NCI-H1048 (cell line): ENCODE data around the gene GPRC5C.
"Not testable (repeated sequence)": the region's sequence is repeated elsewhere in the genome, so short reads cannot be mapped to it uniquely, and the experiment has no call there.

Experiments
- DNase-seq: peaks from one replicate; lab custom pipeline; 2025; lab: John Stamatoyannopoulos, UW

The GPRC5C gene

DNA sequence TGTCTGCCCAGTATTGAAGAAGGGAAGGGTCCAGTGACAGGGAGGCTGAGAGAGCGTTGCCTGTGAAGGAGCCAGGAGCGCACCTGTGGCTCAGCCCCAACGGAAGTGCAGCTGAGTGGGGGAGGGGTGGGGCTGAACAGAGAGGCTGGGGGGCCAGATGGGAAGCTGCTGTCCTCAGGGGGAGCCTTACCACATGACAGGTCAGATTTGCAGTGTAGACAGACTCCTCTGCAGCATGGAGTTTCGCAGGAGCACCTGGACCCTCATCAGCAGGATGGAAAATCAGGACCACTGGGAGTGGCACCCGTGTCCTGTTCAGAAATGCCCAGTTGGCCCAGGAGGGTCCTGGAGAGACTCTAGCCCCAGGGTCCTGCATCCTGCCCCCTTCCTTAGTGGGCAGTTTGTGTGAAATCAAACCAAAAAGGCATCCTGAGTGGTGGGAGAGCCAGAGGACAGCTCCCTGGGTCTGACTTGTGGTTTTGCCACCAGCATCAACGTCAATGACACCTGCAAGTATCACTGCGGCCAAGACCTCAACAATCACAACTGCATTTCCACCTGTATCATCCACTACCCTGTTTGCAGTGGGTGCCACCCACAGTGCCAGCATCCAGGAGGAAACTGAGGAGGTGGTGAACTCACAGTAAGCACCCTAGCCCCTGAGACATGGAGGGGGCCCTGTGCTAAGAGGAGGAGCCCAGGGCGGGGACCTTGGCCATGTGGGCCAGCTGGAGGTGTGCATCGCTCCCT lies 42.3 kb downstream of the GPRC5C start:
- DNase-seq: no peak

DNA sequence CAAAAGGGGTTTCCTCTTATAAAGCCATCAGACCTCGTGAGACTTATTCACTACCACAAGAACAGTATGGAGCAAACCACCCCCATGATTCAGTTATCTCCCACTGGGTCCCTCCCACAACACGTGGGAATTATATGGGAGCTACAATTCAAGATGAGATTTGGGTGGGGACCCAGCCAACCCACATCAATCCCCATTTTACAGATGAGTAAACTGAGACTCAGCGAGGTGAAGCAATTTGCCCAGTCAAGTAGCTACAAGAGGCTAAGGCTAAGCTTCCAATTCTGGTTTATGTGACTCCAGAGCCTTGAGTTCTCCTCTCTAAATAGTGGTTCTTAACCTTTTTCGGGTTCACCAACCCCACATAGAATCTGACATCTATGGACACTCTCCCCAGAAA lies 43.3 kb downstream of the GPRC5C start:
- no peak for DNase-seq

DNA sequence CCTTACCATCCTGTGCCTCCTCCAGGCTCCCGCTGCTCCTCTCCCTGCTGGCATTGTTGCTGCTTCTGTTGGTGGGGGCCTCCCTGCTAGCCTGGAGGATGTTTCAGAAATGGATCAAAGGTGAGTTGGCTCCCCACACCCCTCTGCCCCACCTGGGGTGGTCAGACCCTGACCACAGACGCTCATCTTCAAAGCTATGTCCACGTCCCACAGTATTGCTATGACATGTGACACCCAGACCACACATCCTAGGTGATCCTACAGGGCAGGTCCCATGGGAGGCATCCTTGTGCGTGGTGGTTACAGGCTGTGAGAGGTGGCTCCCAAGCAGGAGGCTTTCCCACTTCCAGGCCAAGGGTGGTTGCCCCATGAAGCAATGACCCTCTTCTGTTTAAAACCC lies 45.5 kb downstream of the GPRC5C start:
- DNase-seq: no peak

DNA sequence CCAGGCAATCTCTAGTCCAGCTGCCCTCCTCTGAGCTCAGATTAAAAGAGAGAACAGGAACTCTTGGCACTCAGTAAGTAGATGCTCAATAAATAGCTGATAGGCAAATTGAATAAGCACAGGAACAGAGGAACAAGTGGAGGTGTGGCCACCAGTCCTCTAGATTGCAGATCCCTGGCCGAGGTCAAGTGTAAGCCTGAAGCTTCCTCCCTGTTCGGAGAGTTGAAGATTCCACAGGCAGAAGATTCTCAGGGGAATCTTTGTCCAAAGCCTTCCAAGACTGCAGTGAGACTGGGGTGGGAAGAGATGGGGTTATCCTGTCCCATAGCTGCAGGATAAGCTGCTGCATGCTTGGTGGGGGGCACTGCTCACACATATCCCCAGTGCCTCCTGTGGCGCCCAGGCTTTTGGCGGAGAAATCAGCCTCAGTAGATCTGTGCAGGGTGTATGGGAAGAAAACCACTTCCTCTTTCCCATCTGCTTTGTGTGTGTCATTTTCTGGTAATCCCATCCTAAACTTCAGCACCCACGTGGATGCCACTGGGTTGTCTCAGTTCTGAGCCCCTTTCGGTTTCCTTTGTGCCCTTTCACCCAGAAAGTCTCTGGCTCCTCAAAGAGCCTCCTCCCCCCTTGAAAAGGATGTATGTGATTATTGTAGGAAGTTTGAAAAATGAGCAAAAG lies 46.7 kb downstream of the GPRC5C start:
- DNase-seq: no peak

DNA sequence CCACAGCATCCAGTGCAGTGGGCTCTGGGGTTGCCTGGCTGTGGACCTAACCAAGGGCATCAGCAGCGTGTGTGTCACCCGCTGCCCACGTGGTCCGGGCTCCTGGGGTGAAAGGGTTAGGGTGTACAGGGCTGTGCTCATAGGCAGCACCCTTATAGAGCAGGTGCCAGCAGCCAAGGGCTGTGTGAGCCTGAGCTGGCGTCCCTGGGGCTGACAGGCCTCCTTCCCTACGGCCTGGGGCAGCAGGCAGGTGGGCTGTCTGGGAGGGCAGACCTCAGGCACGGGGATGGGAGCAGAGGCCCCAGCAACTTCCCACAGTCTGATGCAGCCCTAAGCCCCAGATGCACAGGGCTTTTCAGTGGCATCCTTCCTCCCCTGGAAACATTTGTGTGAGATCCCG lies 48.4 kb downstream of the GPRC5C start:
- DNase-seq: no peak

DNA sequence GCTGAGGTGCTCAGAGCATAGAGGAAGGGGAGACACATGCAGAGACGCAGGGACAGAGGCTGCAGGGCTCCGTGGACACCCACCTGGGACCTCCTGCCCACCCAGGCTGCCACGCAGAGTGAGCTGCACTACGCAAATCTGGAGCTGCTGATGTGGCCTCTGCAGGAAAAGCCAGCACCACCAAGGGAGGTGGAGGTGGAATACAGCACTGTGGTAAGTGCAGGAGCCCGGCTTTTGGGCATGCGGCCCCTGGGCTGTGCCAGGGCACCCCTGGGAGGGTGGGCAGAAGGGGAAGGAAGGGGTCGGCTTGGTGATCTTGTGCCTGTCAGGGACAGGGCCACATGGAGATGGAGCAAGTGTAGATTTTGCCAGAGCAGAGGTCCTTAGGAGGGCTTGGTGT lies 49.7 kb downstream of the GPRC5C start:
- DNase-seq: no peak

DNA sequence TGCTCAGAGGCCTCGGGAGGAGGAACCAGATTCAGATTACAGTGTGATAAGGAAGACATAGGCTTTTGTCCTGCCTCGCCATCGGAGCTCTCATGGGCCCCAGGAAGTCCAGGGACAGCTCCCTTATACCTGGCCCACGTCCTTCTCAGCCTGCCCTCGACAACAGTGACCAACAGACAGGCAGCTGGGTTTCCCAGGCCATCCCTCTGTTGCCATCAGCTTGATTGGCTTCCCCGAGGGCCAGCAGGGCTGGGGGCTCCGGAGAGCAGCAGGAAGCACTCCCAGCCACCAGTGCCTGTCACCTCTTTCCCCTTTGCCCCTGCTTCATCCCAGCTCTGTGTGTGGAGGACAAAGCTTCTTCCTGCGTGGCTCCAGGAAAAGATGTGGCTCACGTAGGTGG lies 52.2 kb downstream of the GPRC5C start:
- no peak for DNase-seq

DNA sequence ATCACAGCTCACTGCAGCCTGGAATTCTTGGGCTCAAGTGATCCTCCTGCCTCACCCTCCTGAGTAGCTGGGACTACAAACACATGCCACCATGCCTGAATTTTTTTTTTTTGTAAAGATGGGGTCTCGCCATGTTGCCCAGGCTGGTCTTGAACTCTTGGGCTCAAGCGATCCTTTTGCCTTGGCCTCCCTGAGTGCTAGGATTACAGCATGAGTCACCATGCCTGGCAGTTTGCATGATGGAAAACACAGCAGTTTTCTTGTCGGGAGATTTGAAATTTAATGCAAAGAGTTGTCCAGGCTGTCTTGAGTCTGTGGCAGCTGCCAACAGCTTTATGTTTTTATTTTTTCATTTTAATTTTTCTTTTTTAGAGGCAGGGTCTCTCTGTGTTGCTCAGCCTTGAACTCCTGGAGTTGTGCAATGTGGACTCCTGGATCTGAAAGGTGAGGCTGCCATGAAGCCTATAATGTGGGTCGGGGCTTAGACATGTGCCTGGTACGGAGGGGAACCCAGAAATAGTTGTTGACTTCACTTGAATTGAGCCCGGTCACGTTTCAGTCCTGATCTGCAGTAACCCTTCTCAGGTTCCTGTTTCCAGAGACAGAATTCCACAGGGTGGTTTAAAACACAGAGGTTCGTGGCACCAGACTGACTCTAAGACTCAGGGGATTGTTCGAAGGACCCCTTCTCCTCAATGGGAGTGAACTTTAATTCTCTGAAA lies 53.3 kb downstream of the GPRC5C start:
- no peak for DNase-seq

DNA sequence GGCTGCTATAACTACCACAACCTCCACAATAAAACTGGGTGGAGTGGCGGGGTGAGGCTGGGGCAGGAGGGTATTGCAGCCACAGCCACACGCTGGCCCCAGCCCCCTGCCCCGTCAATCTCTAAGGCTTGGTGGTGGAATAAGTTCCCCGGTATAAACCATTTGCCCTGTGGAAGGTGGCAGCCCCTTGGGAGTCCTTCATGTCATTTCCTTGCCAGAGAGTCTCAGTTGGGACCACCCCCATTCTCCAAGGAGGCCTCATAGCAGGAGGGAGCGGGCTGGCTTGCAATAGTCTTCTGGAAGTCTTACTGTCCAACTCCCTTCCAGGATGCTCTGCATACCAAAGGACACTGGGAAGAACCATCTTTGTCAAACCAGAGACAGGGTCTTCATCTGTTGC lies 54.0 kb downstream of the GPRC5C start:
- DNase-seq: no peak

DNA sequence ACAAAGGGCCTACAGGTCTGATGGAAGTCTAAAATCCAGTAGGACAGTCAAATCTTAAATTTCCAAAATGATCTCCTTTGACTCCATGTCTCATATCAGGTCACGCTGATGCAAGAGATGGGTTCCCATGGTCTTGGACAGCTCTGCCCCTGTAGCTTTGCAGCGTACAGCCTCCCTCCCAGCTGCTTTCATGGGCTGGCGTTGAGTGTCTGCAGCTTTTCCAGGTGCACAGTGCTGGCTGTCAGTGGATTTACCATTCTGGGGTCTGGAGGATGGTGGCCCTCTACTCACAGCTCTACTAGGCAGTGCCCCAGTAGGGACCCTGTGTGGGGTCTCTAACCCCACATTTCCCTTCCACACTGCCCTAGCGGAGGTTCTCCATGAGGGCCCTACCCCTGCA lies 56.4 kb downstream of the GPRC5C start:
- not testable (repeated sequence) for DNase-seq

DNA sequence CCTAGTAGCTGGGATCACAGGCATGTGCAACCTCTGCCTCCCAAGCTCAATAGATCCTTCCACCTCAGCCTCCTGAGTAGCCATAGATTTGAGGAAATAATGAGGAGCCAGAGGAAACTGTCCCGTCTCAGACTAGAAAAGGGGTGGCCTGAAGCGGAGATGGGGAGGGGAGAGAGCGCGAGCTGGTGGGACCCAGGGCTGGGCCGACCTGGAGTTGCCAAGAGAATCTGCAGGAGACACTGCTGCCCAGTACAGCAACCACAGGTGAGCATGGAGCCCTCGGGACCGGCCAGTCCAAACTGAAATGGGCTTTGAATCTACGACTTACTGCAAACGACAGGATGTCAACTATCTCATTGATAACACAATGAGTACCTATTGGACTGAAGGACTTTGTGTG lies 58.8 kb downstream of the GPRC5C start:
- no peak for DNase-seq

DNA sequence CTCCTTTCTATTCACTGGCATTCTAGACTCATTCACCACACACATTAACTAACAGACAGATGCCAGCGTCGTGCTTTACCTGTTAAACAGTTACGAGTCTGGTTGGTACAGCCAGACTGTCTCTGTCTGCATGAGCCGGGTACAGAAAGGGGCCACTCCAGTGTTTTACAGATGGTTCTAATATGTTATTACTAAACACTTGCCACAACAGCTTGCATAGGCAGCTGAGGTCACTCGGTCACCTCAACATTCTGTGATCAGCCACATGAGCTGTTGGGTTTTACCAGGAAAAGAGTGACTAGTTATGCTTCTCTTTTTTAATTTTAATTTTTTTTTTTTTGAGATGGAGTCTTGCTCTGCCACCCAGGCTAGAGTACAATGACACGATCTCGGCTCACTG lies 59.7 kb downstream of the GPRC5C start:
- DNase-seq: no peak

DNA sequence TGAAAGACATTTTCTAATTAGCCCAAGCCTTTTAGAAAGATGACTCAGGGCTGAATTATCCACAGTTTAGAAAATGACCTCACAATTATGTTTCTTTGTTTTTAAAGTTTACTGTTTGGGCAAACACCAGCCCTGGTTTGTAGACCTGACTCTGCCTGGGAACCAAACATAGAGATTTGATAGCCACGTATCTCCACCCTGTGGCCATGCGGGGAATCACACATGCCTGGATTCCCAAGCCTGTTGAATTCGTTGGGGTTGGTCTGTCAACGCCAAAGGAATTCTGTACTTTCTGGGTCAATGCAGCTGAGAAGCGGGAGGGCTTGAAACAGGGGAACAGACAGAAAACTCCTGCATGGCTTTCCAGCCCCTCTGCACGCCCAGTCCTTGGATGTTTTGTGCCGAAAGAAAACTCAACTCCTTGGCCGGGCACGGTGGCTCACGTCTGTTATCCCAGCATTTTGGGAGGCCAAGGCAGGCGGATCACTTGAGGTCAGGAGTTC lies 61.5 kb downstream of the GPRC5C start:
- no peak for DNase-seq
